ENCODE measurements around the gene OR51B5.

Gene OR51B5

GRCh38 chr11:5343474-5344335 lies at the start of gene OR51B5:
OR51B5 (minus strand) TSS chr11:5343524; CDS start chr11:5343524, 0 bp downstream.
- DNase-seq (ENCODE audit: insufficient read length, low spot score) (no peak), FAIRE-seq (no peak)
- TF ChIP-seq CTCF (IDR thresholded peaks at IDR 0.05; ENCODE audit: insufficient read depth, missing control alignments), result no peak

GRCh38 chr11:5390210-5390609 lies 46.9 kb upstream of the OR51B5 start:
- TF ChIP-seq CTCF (IDR thresholded peaks at IDR 0.05; ENCODE audit: insufficient read depth, missing control alignments), result no peak
- FAIRE-seq (no peak), DNase-seq (ENCODE audit: insufficient read length, low spot score) (no peak)

- no peak for DNase-seq (ENCODE audit: insufficient read length, low spot score)
- no peak for TF ChIP-seq CTCF (IDR thresholded peaks at IDR 0.05; ENCODE audit: insufficient read depth, missing control alignments)
- FAIRE-seq, result no peak
These were observed 41.0 kb upstream of the OR51B5 start for GRCh38 chr11:5384335-5384734.

GRCh38 chr11:5383576-5383975 lies 40.3 kb upstream of the OR51B5 start, which contains the start of gene OR51M1:
OR51M1 (plus strand) TSS chr11:5383812; CDS start chr11:5389399, 5,587 bp downstream.
- FAIRE-seq, result no peak
- TF ChIP-seq CTCF (IDR thresholded peaks at IDR 0.05; ENCODE audit: insufficient read depth, missing control alignments), result no peak
- DNase-seq (ENCODE audit: insufficient read length, low spot score), result no peak

GRCh38 chr11:5380740-5381342 lies 37.5 kb upstream of the OR51B5 start:
- FAIRE-seq, result no peak
- TF ChIP-seq CTCF (IDR thresholded peaks at IDR 0.05; ENCODE audit: insufficient read depth, missing control alignments), result peak; percentile 53
- no peak for DNase-seq (ENCODE audit: insufficient read length, low spot score)

- no peak for FAIRE-seq
- no peak for TF ChIP-seq CTCF (IDR thresholded peaks at IDR 0.05; ENCODE audit: insufficient read depth, missing control alignments)
- DNase-seq (ENCODE audit: insufficient read length, low spot score), result no peak
These were observed 26.5 kb upstream of the OR51B5 start for GRCh38 chr11:5369789-5370188.
